Endothelial cell of umbilical vein (primary cell): ENCODE data around the gene POLR1C. TPM values are rescaled to one million over a fixed set of nuclear protein-coding genes. Genes with fewer than 3 reads are reported as not detected.

Source experiments
- BruUV-seq: library from RNA; stranded (reverse); fragments of 400-500 nt; replicated peaks from 2 replicates; lab custom pipeline; 2021; lab: Mats Ljungman, UMichigan
- CTCF ChIA-PET: fragments of 300-600, 350-600 bp; sonication (Branson Sonifier 250); formaldehyde crosslinking; loops from one replicate; lab custom pipeline; 2021; ENCODE audit warnings: antibody characterized with exemption, inconsistent platforms; lab: Charles Lee
- POLR2A ChIA-PET: fragments of 300-600, 350-600 bp; sonication (Branson Sonifier 250); formaldehyde crosslinking; loops from one replicate; lab custom pipeline; 2021; ENCODE audit warnings: antibody characterized with exemption, inconsistent platforms; lab: Charles Lee
- DNase-seq: peaks from one replicate; pipeline ENCODE4 v3.0.0-alpha.2; 2011; ENCODE audit warnings: low read depth, low spot score
- FAIRE-seq: peaks from 2 replicates; lab custom pipeline; 2011; peaks lifted over from hg19 to GRCh38; lab: Jason Lieb, UNC
- H2AFZ ChIP-seq: 2 replicates; pipeline ENCODE4 v1.6.0; 2012; ENCODE audit warnings: low read depth, low read length, control low read depth, inconsistent platforms
- H3K27ac ChIP-seq: 2 replicates; pipeline ENCODE4 v1.5.1; 2011; ENCODE audit warnings: low read depth, mild to moderate bottlenecking, control low read depth, low read length, moderate library complexity; ENCODE audit not compliant: insufficient read depth
- H3K27me3 ChIP-seq, 2 experiments: 2 replicates each; pipeline versions ENCODE4 v1.6.0 to v1.6.1; 2011; ENCODE audit warnings: low read length in 2 of 2, mixed read lengths in 1 of 2; ENCODE audit not compliant: control insufficient read depth in 2 of 2, insufficient read depth in 2 of 2
- H3K36me3 ChIP-seq, 2 experiments: 2 replicates in 1 of 2; 3 replicates in 1 of 2; pipeline ENCODE4 v1.5.1; 2011; ENCODE audit warnings: low read length in 2 of 2, mild to moderate bottlenecking in 1 of 2, moderate library complexity in 1 of 2; ENCODE audit not compliant: control insufficient read depth in 2 of 2, insufficient read depth in 2 of 2; ENCODE audit errors: extremely low read depth in 1 of 2
- H3K4me1 ChIP-seq: 3 replicates; pipeline ENCODE4 v1.5.1; 2011; ENCODE audit warnings: mild to moderate bottlenecking, low read length; ENCODE audit not compliant: control insufficient read depth, insufficient read depth; ENCODE audit errors: extremely low read depth
- H3K4me2 ChIP-seq: 2 replicates; pipeline ENCODE4 v1.6.1; 2011; ENCODE audit warnings: low read length, control low read depth, mixed read lengths; ENCODE audit not compliant: insufficient read depth
- H3K4me3 ChIP-seq, 3 experiments: fragments of 200-600 bp in 1 of 3; sonication (generic), shearing (Covaris generic) in 1 of 3; replicated peaks in 1 of 3; 2 replicates each; pipeline ENCODE4 v1.5.1; 2011 to 2016; ENCODE audit warnings: control low read depth in 3 of 3, low read length in 3 of 3, mild to moderate bottlenecking in 2 of 3, inconsistent platforms in 1 of 3, low read depth in 1 of 3, moderate library complexity in 1 of 3; ENCODE audit not compliant: insufficient read depth in 1 of 3
- H3K79me2 ChIP-seq: 2 replicates; pipeline ENCODE4 v1.6.0; 2012; ENCODE audit warnings: low read length, inconsistent platforms; ENCODE audit not compliant: control insufficient read depth, insufficient read depth
- H3K9ac ChIP-seq: replicated peaks from 2 replicates; pipeline ENCODE3; 2011; ENCODE audit warnings: low read length, control low read depth; ENCODE audit not compliant: insufficient read depth; ENCODE audit errors: extremely low read depth
- H3K9me1 ChIP-seq: replicated peaks from 3 replicates; pipeline ENCODE4 v1.6.0; 2011; ENCODE audit warnings: mild to moderate bottlenecking, low read length; ENCODE audit not compliant: control insufficient read depth, insufficient read depth; ENCODE audit errors: extremely low read depth
- H3K9me3 ChIP-seq: replicated peaks from 2 replicates; pipeline ENCODE4 v1.5.1; 2012; ENCODE audit warnings: low read length, inconsistent platforms; ENCODE audit not compliant: control insufficient read depth, insufficient read depth
- H4K20me1 ChIP-seq: replicated peaks from 2 replicates; pipeline ENCODE3; 2011; ENCODE audit warnings: mild to moderate bottlenecking, low read length; ENCODE audit not compliant: control insufficient read depth, insufficient read depth; ENCODE audit errors: extremely low read depth
- EZH2 ChIP-seq: IDR thresholded peaks from 2 replicates; pipeline ENCODE4 v1.6.1; 2012; ENCODE audit warnings: borderline replicate concordance, low read depth, mild to moderate bottlenecking, moderate library complexity, low read length, inconsistent platforms; ENCODE audit not compliant: severe bottlenecking
- FOS ChIP-seq: IDR thresholded peaks from 2 replicates; pipeline ENCODE4 v1.6.1; 2011; ENCODE audit warnings: mild to moderate bottlenecking, low read length, moderate library complexity, borderline replicate concordance; ENCODE audit not compliant: insufficient read depth
- GATA2 ChIP-seq: IDR thresholded peaks from 2 replicates; pipeline ENCODE4 v1.7.0; 2011; ENCODE audit warnings: low read depth, mild to moderate bottlenecking, moderate library complexity, mixed read lengths, low read length; ENCODE audit not compliant: insufficient read length, insufficient read depth
- JUN ChIP-seq: IDR thresholded peaks from 2 replicates; pipeline ENCODE4 v1.6.1; 2011; ENCODE audit warnings: borderline replicate concordance, low read depth; ENCODE audit not compliant: insufficient read length, insufficient read depth
- MYC ChIP-seq: IDR thresholded peaks from one replicate; pipeline ENCODE4 v1.6.1; 2011; ENCODE audit warnings: mild to moderate bottlenecking, low read depth, low read length
- POLR2A ChIP-seq: IDR thresholded peaks from 2 replicates; pipeline ENCODE4 v1.6.1; 2012; ENCODE audit warnings: low read depth, mild to moderate bottlenecking, control low read depth, low read length
- POLR2AphosphoS5 ChIP-seq: IDR thresholded peaks from 2 replicates; pipeline ENCODE4 v1.6.1; 2012; ENCODE audit warnings: low read depth, mild to moderate bottlenecking, control low read depth, low read length, moderate library complexity; ENCODE audit not compliant: insufficient read depth
- dilution Hi-C: fragments of 300-500 bp; cut with MboI; formaldehyde crosslinking; loops from one replicate; pipeline ENCODE4 v1.15.0; 2019; ENCODE audit warnings: low sequenced_read_pairs; ENCODE audit not compliant: extremely low pct_ligation_motif_present
- intact Hi-C: fragments of 100-400 bp; cut with micrococcal nuclease; formaldehyde crosslinking; loops from one replicate; pipeline ENCODE4 v1.10.0; 2022
- polyA plus RNA-seq, 4 experiments: library from polyadenylated mRNA; depleted of rRNA in 3 of 4; stranded (reverse) in 3 of 4; unstranded in 1 of 4; fragments of >200 nt; gene quantifications; 2 replicates each; pipeline versions ENCODE4 v1.2.1 to v1.2.3, GENCODE V29; 2011 to 2012; ENCODE audit warnings: missing spikeins in 1 of 4
- total RNA-seq: library from RNA; stranded (reverse); gene quantifications from 2 replicates; pipeline ENCODE4 v1.2.3, GENCODE V29; 2021
- TF ChIP-seq, protein P1 (sequence below), 2 donors: IDR thresholded peaks; 1 replicate in 1 of 2; 2 replicates in 1 of 2; pipeline ENCODE4 v1.5.1; 2011; ENCODE audit warnings: low read length in 2 of 2, mild to moderate bottlenecking in 2 of 2, moderate library complexity in 2 of 2, control low read depth in 1 of 2, inconsistent platforms in 1 of 2, low read depth in 1 of 2; ENCODE audit not compliant: insufficient read depth in 1 of 2; ENCODE audit errors: extremely low read depth in 1 of 2
- TF ChIP-seq, protein P2 (sequence below): IDR thresholded peaks from 2 replicates; pipeline ENCODE4 v1.6.1; 2011; ENCODE audit not compliant: insufficient read depth, insufficient read length

POLR1C gene
- total and polyA plus RNA-seq, 2 donors (not counting 3 experiments of a cell fraction or from before 2014, with no cell fraction given) = 39.8 to 46.0 TPM

DNA sequence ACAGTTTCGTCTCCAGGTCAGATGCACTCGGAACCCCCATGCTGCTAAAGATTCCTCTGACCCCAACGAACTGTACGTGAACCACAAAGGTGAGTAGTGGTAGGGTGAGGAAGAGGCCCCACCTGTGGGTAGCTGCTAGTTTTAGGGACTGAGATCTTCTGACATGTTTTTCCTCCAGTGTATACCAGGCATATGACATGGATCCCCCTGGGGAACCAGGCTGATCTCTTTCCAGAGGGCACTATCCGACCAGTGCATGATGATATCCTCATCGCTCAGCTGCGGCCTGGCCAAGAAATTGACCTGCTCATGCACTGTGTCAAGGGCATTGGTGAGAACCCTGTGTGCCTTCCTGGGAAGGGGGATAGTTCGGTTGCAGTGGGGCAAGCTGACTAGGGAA lies 3.2 kb downstream of the POLR1C start:
- DNase-seq = no peak
- intact Hi-C loops (no loop called here), dilution Hi-C loops (no loop called here)
- H3K4me3 ChIP-seq = no peak overlapping the region
- no peak for FAIRE-seq
- POLR2A ChIA-PET = no interaction called here
- no peak overlapping the region for H3K27ac ChIP-seq
- no TSS peak for BruUV-seq
- no peaks in the 10 kb centered on the region for H4K20me1 ChIP-seq
- H2AFZ ChIP-seq = no peak overlapping the region
- peaks cover 10 to 48% of the 10 kb centered on the region in 2 experiments for H3K36me3 ChIP-seq
- H3K4me2 ChIP-seq = no peak overlapping the region
- TF ChIP-seq POLR2AphosphoS5 = no peak
- TF ChIP-seq JUN = no peak
- TF ChIP-seq, protein P1, sequence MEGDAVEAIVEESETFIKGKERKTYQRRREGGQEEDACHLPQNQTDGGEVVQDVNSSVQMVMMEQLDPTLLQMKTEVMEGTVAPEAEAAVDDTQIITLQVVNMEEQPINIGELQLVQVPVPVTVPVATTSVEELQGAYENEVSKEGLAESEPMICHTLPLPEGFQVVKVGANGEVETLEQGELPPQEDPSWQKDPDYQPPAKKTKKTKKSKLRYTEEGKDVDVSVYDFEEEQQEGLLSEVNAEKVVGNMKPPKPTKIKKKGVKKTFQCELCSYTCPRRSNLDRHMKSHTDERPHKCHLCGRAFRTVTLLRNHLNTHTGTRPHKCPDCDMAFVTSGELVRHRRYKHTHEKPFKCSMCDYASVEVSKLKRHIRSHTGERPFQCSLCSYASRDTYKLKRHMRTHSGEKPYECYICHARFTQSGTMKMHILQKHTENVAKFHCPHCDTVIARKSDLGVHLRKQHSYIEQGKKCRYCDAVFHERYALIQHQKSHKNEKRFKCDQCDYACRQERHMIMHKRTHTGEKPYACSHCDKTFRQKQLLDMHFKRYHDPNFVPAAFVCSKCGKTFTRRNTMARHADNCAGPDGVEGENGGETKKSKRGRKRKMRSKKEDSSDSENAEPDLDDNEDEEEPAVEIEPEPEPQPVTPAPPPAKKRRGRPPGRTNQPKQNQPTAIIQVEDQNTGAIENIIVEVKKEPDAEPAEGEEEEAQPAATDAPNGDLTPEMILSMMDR (IDR thresholded peaks at IDR 0.05; ENCODE audit: extremely low read depth in 1 of 2, insufficient read depth in 1 of 2, low read depth in 1 of 2, low read length in 2 of 2) = no peak
- no peak for TF ChIP-seq MYC
- TF ChIP-seq FOS = no peak
- TF ChIP-seq GATA2 = no peak
- no peak for TF ChIP-seq EZH2
- no peak for TF ChIP-seq POLR2A
- TF ChIP-seq, protein P2, sequence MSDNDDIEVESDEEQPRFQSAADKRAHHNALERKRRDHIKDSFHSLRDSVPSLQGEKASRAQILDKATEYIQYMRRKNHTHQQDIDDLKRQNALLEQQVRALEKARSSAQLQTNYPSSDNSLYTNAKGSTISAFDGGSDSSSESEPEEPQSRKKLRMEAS = no peak
- H3K79me2 ChIP-seq = peaks cover 40% of the 10 kb centered on the region
- peaks cover 17% of the 10 kb centered on the region for H3K4me1 ChIP-seq
- H3K9ac ChIP-seq = no peak overlapping the region
- H3K9me1 ChIP-seq = no peaks in the 10 kb centered on the region
- no peaks in the 10 kb centered on the region for H3K9me3 ChIP-seq
- H3K27me3 ChIP-seq = no peaks in the 10 kb centered on the region
- CTCF ChIA-PET = no interaction called here
